Measurements from ENCODE around the gene SRD5A3.

Gene SRD5A3

DNA sequence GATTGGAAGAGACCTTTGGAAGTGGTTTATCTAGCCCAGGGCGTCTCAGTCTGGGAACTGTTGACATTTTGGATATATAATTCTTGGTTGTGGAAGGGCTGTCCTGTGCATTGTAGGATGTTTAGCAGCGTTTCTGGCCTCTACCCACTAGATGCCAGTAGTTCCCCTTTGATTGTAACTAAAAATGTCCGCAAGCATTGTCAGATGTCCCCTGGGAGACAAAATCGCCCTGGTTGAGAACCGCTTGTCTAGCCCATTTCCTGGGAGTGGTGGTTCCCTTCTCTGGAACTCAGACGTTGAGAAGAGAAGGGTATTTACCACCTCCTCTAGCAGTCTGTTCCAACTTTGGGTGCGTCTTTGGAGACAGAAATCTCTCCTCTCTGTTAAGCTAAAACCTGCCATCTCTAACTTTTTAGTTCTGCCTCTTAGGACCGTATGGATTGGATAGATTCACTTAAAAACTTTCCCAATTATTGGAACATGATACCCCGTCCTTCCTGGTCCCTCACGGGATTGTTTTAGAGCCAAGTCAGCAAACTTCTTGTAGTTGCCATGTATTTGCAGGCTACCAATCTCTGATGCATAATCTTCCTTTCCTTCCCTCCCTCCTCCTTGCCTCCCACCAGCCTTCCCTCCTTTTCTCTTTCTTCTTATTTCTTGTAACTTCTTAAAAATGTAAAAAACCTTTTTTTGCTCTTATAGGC lies 63.6 kb downstream of the SRD5A3 start:
- no peak overlapping the region for H2BK15ac ChIP-seq (ENCODE audit: low read length)
- H3K4ac ChIP-seq (ENCODE audit: low read length), result no peak overlapping the region
- H3K9ac ChIP-seq (ENCODE audit: low read depth, low read length, poor library complexity), result no peak overlapping the region
- H2BK12ac ChIP-seq (ENCODE audit: low read length), result no peak overlapping the region
- no CpG with 5 or more reads among the region's 10 CpGs for WGBS, 2 donors (ENCODE audit: extremely low coverage in 2 of 2, insufficient read length in 2 of 2, insufficient replicate concordance in 1 of 2)
- H3K27me3 ChIP-seq (ENCODE audit: control insufficient read depth in 3 of 3, insufficient read depth in 3 of 3, low read depth in 1 of 3, low read length in 3 of 3), result no peaks in the 10 kb centered on the region
- H3K79me1 ChIP-seq (ENCODE audit: low read depth, low read length), result no peaks in the 10 kb centered on the region
- no peak overlapping the region for H2AK5ac ChIP-seq (ENCODE audit: low read depth, low read length)
- no peak overlapping the region for H2BK120ac ChIP-seq (ENCODE audit: low read depth, low read length)
- H2BK5ac ChIP-seq (ENCODE audit: low read length), result no peak overlapping the region
- no peak overlapping the region for H3K18ac ChIP-seq (ENCODE audit: low read length)
- H3K4me3 ChIP-seq (ENCODE audit: low read length in 2 of 2), result no peak overlapping the region
- H3K27ac ChIP-seq (replicated peaks; ENCODE audit: low read length), result no peak overlapping the region
- no peak overlapping the region for H2AFZ ChIP-seq (ENCODE audit: low read length)
- no peaks in the 10 kb centered on the region for H3K4me1 ChIP-seq (ENCODE audit: control insufficient read depth in 2 of 2, insufficient read depth in 1 of 2, low read depth in 1 of 2, low read length in 2 of 2)
- H4K91ac ChIP-seq (ENCODE audit: low read depth, low read length, poor library complexity), result no peak overlapping the region
- H4K8ac ChIP-seq (ENCODE audit: low read depth, low read length), result no peak overlapping the region
- H3K36me3 ChIP-seq (replicated peaks in 1 of 2; ENCODE audit: control insufficient read depth in 2 of 2, insufficient read depth in 2 of 2, low read length in 2 of 2), result peaks cover 4 to 92% of the 10 kb centered on the region in 2 donors
- DNase-seq (ENCODE audit: low spot score), result no peak
- H3K4me2 ChIP-seq (ENCODE audit: insufficient read depth, low read length, poor library complexity, severe bottlenecking), result no peak overlapping the region
- H3K14ac ChIP-seq (ENCODE audit: low read length), result no peak overlapping the region
- H3K23ac ChIP-seq (ENCODE audit: low read depth, low read length, poor library complexity), result no peak overlapping the region
- peaks cover 0 to 2% of the 10 kb centered on the region in 2 donors for H3K9me3 ChIP-seq (replicated peaks in 1 of 2; ENCODE audit: control insufficient read depth in 2 of 2, insufficient read depth in 1 of 2, low read depth in 1 of 2, low read length in 2 of 2)

DNA sequence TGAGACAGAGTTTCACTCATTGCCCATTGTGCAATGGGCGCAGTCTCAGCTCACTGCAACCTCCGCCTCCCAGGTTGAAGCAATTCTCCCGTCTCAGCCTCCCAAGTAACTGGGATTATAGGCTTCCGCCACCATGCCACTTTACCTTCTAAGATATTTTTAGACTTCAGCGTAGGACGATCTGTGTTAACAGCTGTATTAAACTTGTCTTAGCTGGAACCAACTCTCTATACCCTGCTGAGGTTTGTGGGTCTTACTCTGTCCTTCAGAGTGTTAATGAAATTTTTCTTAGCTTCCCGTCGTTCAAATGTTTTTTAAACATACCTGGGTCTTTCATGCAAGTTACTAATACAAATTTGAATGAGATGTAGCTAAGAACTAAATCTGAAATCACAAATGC lies 64.4 kb downstream of the SRD5A3 start:
- Histone ChIP-seq H3K4ac (ENCODE audit: low read length) (no peak overlapping the region), H3K27me3 (ENCODE audit: control insufficient read depth in 3 of 3, insufficient read depth in 3 of 3, low read depth in 1 of 3, low read length in 3 of 3) (no peaks in the 10 kb centered on the region), H3K27ac (replicated peaks; ENCODE audit: low read length) (no peak overlapping the region), H4K91ac (ENCODE audit: low read depth, low read length, poor library complexity) (no peak overlapping the region), H3K79me1 (ENCODE audit: low read depth, low read length) (no peaks in the 10 kb centered on the region), H2AFZ (ENCODE audit: low read length) (no peak overlapping the region), H3K9me3 (replicated peaks in 1 of 2; ENCODE audit: control insufficient read depth in 2 of 2, insufficient read depth in 1 of 2, low read depth in 1 of 2, low read length in 2 of 2) (peaks cover 0 to 2% of the 10 kb centered on the region in 2 donors), H3K4me1 (ENCODE audit: control insufficient read depth in 2 of 2, insufficient read depth in 1 of 2, low read depth in 1 of 2, low read length in 2 of 2) (no peaks in the 10 kb centered on the region), H3K4me2 (ENCODE audit: insufficient read depth, low read length, poor library complexity, severe bottlenecking) (no peak overlapping the region), H2BK12ac (ENCODE audit: low read length) (no peak overlapping the region), H3K9ac (ENCODE audit: low read depth, low read length, poor library complexity) (no peak overlapping the region), H2AK5ac (ENCODE audit: low read depth, low read length) (no peak overlapping the region), H3K18ac (ENCODE audit: low read length) (no peak overlapping the region), H2BK120ac (ENCODE audit: low read depth, low read length) (no peak overlapping the region), H3K4me3 (ENCODE audit: low read length in 2 of 2) (no peak overlapping the region), H3K14ac (ENCODE audit: low read length) (no peak overlapping the region), H4K8ac (ENCODE audit: low read depth, low read length) (no peak overlapping the region), H2BK5ac (ENCODE audit: low read length) (no peak overlapping the region), H3K36me3 (replicated peaks in 1 of 2; ENCODE audit: control insufficient read depth in 2 of 2, insufficient read depth in 2 of 2, low read length in 2 of 2) (peaks cover 7 to 92% of the 10 kb centered on the region in 2 donors), H2BK15ac (ENCODE audit: low read length) (no peak overlapping the region), H3K23ac (ENCODE audit: low read depth, low read length, poor library complexity) (no peak overlapping the region)
- no CpG with 5 or more reads among the region's 8 CpGs for WGBS, 2 donors (ENCODE audit: extremely low coverage in 2 of 2, insufficient read length in 2 of 2, insufficient replicate concordance in 1 of 2)
- no peak for DNase-seq (ENCODE audit: low spot score)

DNA sequence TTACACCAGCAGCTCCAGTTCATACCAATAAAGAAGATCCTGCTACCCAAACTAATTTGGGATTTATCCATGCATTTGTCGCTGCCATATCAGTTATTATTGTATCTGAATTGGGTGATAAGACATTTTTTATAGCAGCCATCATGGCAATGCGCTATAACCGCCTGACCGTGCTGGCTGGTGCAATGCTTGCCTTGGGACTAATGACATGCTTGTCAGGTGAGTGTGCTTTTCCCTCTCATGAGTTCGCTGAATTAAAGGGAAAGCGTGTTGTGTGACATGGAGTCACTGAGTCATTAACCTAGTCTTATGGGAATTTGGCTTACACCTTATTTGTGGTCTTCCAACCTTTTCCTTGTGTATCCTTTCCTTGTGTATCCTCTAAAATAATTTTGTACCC lies 65.6 kb downstream of the SRD5A3 start:
- H2BK15ac ChIP-seq (ENCODE audit: low read length), result no peak overlapping the region
- no peak overlapping the region for H4K91ac ChIP-seq (ENCODE audit: low read depth, low read length, poor library complexity)
- no peaks in the 10 kb centered on the region for H3K27me3 ChIP-seq (ENCODE audit: control insufficient read depth in 3 of 3, insufficient read depth in 3 of 3, low read depth in 1 of 3, low read length in 3 of 3)
- no peak overlapping the region for H2BK5ac ChIP-seq (ENCODE audit: low read length)
- H2AK5ac ChIP-seq (ENCODE audit: low read depth, low read length), result no peak overlapping the region
- H3K4me2 ChIP-seq (ENCODE audit: insufficient read depth, low read length, poor library complexity, severe bottlenecking), result no peak overlapping the region
- no peaks in the 10 kb centered on the region for H3K4me1 ChIP-seq (ENCODE audit: control insufficient read depth in 2 of 2, insufficient read depth in 1 of 2, low read depth in 1 of 2, low read length in 2 of 2)
- H4K8ac ChIP-seq (ENCODE audit: low read depth, low read length), result no peak overlapping the region
- H3K9ac ChIP-seq (ENCODE audit: low read depth, low read length, poor library complexity), result no peak overlapping the region
- DNase-seq (ENCODE audit: low spot score), result no peak
- peaks cover 0 to 2% of the 10 kb centered on the region in 2 donors for H3K9me3 ChIP-seq (replicated peaks in 1 of 2; ENCODE audit: control insufficient read depth in 2 of 2, insufficient read depth in 1 of 2, low read depth in 1 of 2, low read length in 2 of 2)
- no peaks in the 10 kb centered on the region for H3K79me1 ChIP-seq (ENCODE audit: low read depth, low read length)
- no peak overlapping the region for H3K14ac ChIP-seq (ENCODE audit: low read length)
- H2AFZ ChIP-seq (ENCODE audit: low read length), result no peak overlapping the region
- H3K27ac ChIP-seq (replicated peaks; ENCODE audit: low read length), result no peak overlapping the region
- H3K36me3 ChIP-seq (replicated peaks in 1 of 2; ENCODE audit: control insufficient read depth in 2 of 2, insufficient read depth in 2 of 2, low read length in 2 of 2), result peaks cover 10 to 92% of the 10 kb centered on the region in 2 donors
- H2BK120ac ChIP-seq (ENCODE audit: low read depth, low read length), result no peak overlapping the region
- H3K23ac ChIP-seq (ENCODE audit: low read depth, low read length, poor library complexity), result no peak overlapping the region
- WGBS, 2 donors (ENCODE audit: extremely low coverage in 2 of 2, insufficient read length in 2 of 2, insufficient replicate concordance in 1 of 2), result no CpG with 5 or more reads among the region's 6 CpGs
- no peak overlapping the region for H3K18ac ChIP-seq (ENCODE audit: low read length)
- no peak overlapping the region for H2BK12ac ChIP-seq (ENCODE audit: low read length)
- H3K4me3 ChIP-seq (ENCODE audit: low read length in 2 of 2), result no peak overlapping the region
- no peak overlapping the region for H3K4ac ChIP-seq (ENCODE audit: low read length)

DNA sequence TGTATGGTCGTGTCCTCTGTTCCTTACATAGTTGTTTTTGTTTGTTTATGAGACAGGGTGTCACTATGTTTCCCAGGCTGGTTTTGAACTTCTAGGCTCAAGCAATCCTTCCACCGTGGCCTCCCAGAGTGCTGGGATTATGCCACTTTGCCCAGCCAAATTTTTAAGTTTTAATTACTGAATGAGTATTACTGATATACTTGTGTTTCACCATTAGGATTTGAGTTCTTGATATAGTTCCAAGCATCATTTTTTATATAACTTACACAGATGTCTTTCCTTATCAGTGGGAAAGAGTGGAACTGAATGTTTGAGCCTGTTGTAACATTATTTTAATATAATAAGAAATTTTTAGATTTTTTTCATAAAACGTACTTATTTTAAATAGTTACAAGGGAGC lies 70.1 kb downstream of the SRD5A3 start:
- Histone ChIP-seq H3K9me3 (replicated peaks in 1 of 2; ENCODE audit: control insufficient read depth in 2 of 2, insufficient read depth in 1 of 2, low read depth in 1 of 2, low read length in 2 of 2) (no peaks in the 10 kb centered on the region), H3K27ac (replicated peaks; ENCODE audit: low read length) (no peak overlapping the region), H3K18ac (ENCODE audit: low read length) (no peak overlapping the region), H2BK15ac (ENCODE audit: low read length) (no peak overlapping the region), H4K91ac (ENCODE audit: low read depth, low read length, poor library complexity) (no peak overlapping the region), H3K14ac (ENCODE audit: low read length) (no peak overlapping the region), H3K4me1 (ENCODE audit: control insufficient read depth in 2 of 2, insufficient read depth in 1 of 2, low read depth in 1 of 2, low read length in 2 of 2) (no peaks in the 10 kb centered on the region), H3K4ac (ENCODE audit: low read length) (no peak overlapping the region), H3K23ac (ENCODE audit: low read depth, low read length, poor library complexity) (no peak overlapping the region), H3K36me3 (replicated peaks in 1 of 2; ENCODE audit: control insufficient read depth in 2 of 2, insufficient read depth in 2 of 2, low read length in 2 of 2) (peaks cover 19 to 97% of the 10 kb centered on the region in 2 donors), H4K8ac (ENCODE audit: low read depth, low read length) (no peak overlapping the region), H2BK12ac (ENCODE audit: low read length) (no peak overlapping the region), H3K9ac (ENCODE audit: low read depth, low read length, poor library complexity) (no peak overlapping the region), H3K79me1 (ENCODE audit: low read depth, low read length) (no peaks in the 10 kb centered on the region), H3K4me3 (ENCODE audit: low read length in 2 of 2) (no peak overlapping the region), H3K4me2 (ENCODE audit: insufficient read depth, low read length, poor library complexity, severe bottlenecking) (no peak overlapping the region), H2BK5ac (ENCODE audit: low read length) (no peak overlapping the region), H2AK5ac (ENCODE audit: low read depth, low read length) (no peak overlapping the region), H2AFZ (ENCODE audit: low read length) (no peak overlapping the region), H3K27me3 (ENCODE audit: control insufficient read depth in 3 of 3, insufficient read depth in 3 of 3, low read depth in 1 of 3, low read length in 3 of 3) (no peaks in the 10 kb centered on the region), H2BK120ac (ENCODE audit: low read depth, low read length) (no peak overlapping the region)
- WGBS, 2 donors (ENCODE audit: extremely low coverage in 2 of 2, insufficient read length in 2 of 2, insufficient replicate concordance in 1 of 2), result no CpG with 5 or more reads among the region's 3 CpGs
- no peak for DNase-seq (ENCODE audit: low spot score)

All from neuronal stem cell (in vitro differentiated cells).